Suprapubic skin (tissue), 4 donors: ENCODE measurements around the gene LYRM4. TPM values are rescaled to one million over a fixed set of nuclear protein-coding genes. Genes with fewer than 3 reads are reported as not detected.

ENCODE experiments used
- DNase-seq, 2 donors: peaks; one replicate each; pipeline ENCODE4 v3.0.0-alpha.2; 2019; ENCODE audit warnings: low spot score in 2 of 2
- H3K27ac ChIP-seq: fragments of 200-600 bp; sonication (generic); one replicate; pipeline ENCODE4 v1.5.1; 2019
- H3K27me3 ChIP-seq: fragments of 200-600 bp; sonication (generic); one replicate; pipeline ENCODE4 v1.5.1; 2019
- H3K36me3 ChIP-seq: fragments of 200-600 bp; sonication (generic); one replicate; pipeline ENCODE4 v1.5.1; 2019
- H3K4me1 ChIP-seq: fragments of 200-600 bp; sonication (generic); one replicate; pipeline ENCODE4 v1.5.1; 2019
- H3K4me3 ChIP-seq: fragments of 200-600 bp; sonication (generic); one replicate; pipeline ENCODE4 v1.5.1; 2019; ENCODE audit warnings: mild to moderate bottlenecking
- H3K9me3 ChIP-seq: fragments of 200-600 bp; sonication (generic); one replicate; pipeline ENCODE4 v1.5.1; 2019
- CTCF ChIP-seq, 2 donors: fragments of 200-600 bp in 1 of 2; fragments of 450-650 bp in 1 of 2; sonication (generic) in 1 of 2; IDR thresholded peaks; one replicate each; pipeline ENCODE4 v1.5.1; 2016 to 2019; ENCODE audit warnings: antibody characterized with exemption in 2 of 2, mild to moderate bottlenecking in 1 of 2, moderate library complexity in 1 of 2
- EP300 ChIP-seq: sonication (generic); formaldehyde crosslinking; IDR thresholded peaks from one replicate; pipeline ENCODE4 v1.6.1; 2017; ENCODE audit warnings: antibody characterized with exemption
- POLR2A ChIP-seq, 2 donors: fragments of 450-650 bp; IDR thresholded peaks; one replicate each; pipeline ENCODE4 v1.6.1; 2017; ENCODE audit warnings: antibody characterized with exemption in 2 of 2, mild to moderate bottlenecking in 2 of 2, moderate library complexity in 2 of 2
- POLR2AphosphoS5 ChIP-seq, 3 donors: sonication (generic); formaldehyde crosslinking; IDR thresholded peaks; one replicate each; pipeline ENCODE4 v1.6.1; 2017; ENCODE audit warnings: antibody characterized with exemption in 3 of 3
- WGBS: methylation state at CpG from one replicate; pipeline ENCODE4 v1.1.5; 2018; 5-methylcytosine and 5-hydroxymethylcytosine counted together
- total RNA-seq, 4 donors: library from RNA; depleted of rRNA; stranded (reverse); fragments of >200 nt; gene quantifications; one replicate each; pipeline ENCODE4 v1.1.0, GENCODE V29; 2016

The LYRM4 gene
- 10 to 100 TPM; 16.1 to 37.5 (median 19.6) TPM for total RNA-seq

- no peaks in the 10 kb centered on the region for H3K36me3 ChIP-seq
- H3K27me3 ChIP-seq, result no peaks in the 10 kb centered on the region
- peak within 1 kb of the TSS; percentile 72 for H3K4me3 ChIP-seq
- H3K9me3 ChIP-seq, result no peaks in the 10 kb centered on the region
- H3K4me1 ChIP-seq, result peaks cover 22% of the 10 kb centered on the region
- WGBS, result under 1% methylated on average over 47 of the region's 85 CpGs
- no peak for TF ChIP-seq EP300
- no peak for TF ChIP-seq POLR2A (IDR thresholded peaks at IDR 0.05)
- TF ChIP-seq CTCF (IDR thresholded peaks at IDR 0.05), result peak in 1 of 2 donors; percentile 40
- peak in 1 of 3 donors; percentile 71 for TF ChIP-seq POLR2AphosphoS5 (IDR thresholded peaks at IDR 0.05)
- peak within 1 kb of the TSS; percentile 99 for H3K27ac ChIP-seq
- peak; percentile 89 to 92 for DNase-seq
Measured at GRCh38 chr6:5260661-5261544, at the start of gene LYRM4, which contains the start of gene FARS2. Gene LYRM4, minus strand, starts transcription at chr6:5260950. Its CDS starts 217 bp downstream, at chr6:5260733. Gene FARS2, plus strand, starts transcription at chr6:5261513.

GRCh38 chr6:5308066-5308465 is 47.3 kb upstream of the LYRM4 start:
- DNase-seq, result no peak
- H3K4me3 ChIP-seq, result no peak overlapping the region
- H3K27ac ChIP-seq, result no peak overlapping the region
- 80% methylated on average over 4 of the region's 4 CpGs for WGBS
- H3K36me3 ChIP-seq, result no peaks in the 10 kb centered on the region
- TF ChIP-seq EP300 (no peak), POLR2AphosphoS5 (IDR thresholded peaks at IDR 0.05) (no peak), CTCF (IDR thresholded peaks at IDR 0.05) (no peak), POLR2A (IDR thresholded peaks at IDR 0.05) (no peak)
- no peaks in the 10 kb centered on the region for H3K27me3 ChIP-seq
- H3K4me1 ChIP-seq, result peaks cover 9% of the 10 kb centered on the region
- H3K9me3 ChIP-seq, result no peaks in the 10 kb centered on the region

GRCh38 chr6:5307058-5307457 is 46.3 kb upstream of the LYRM4 start:
- DNase-seq, result no peak
- peaks cover 18% of the 10 kb centered on the region for H3K4me1 ChIP-seq
- no peak for TF ChIP-seq POLR2A (IDR thresholded peaks at IDR 0.05)
- TF ChIP-seq EP300, result no peak
- no peak for TF ChIP-seq POLR2AphosphoS5 (IDR thresholded peaks at IDR 0.05)
- no peak for TF ChIP-seq CTCF (IDR thresholded peaks at IDR 0.05)
- no peak overlapping the region for H3K27ac ChIP-seq
- H3K4me3 ChIP-seq, result no peak overlapping the region
- no peaks in the 10 kb centered on the region for H3K36me3 ChIP-seq
- no peaks in the 10 kb centered on the region for H3K9me3 ChIP-seq
- no peaks in the 10 kb centered on the region for H3K27me3 ChIP-seq

- no peak for DNase-seq
- WGBS, result 71% methylated on average over 5 of the region's 5 CpGs
- Histone ChIP-seq H3K27me3 (no peaks in the 10 kb centered on the region), H3K4me3 (no peak overlapping the region), H3K9me3 (no peaks in the 10 kb centered on the region), H3K4me1 (peaks cover 18% of the 10 kb centered on the region), H3K36me3 (no peaks in the 10 kb centered on the region), H3K27ac (no peak overlapping the region)
- TF ChIP-seq POLR2AphosphoS5 (IDR thresholded peaks at IDR 0.05) (no peak), CTCF (IDR thresholded peaks at IDR 0.05) (no peak), EP300 (no peak)
Measured at GRCh38 chr6:5305968-5306626, 45.3 kb upstream of the LYRM4 start.

GRCh38 chr6:5303682-5304081 is 42.9 kb upstream of the LYRM4 start:
- H3K4me3 ChIP-seq, result no peak overlapping the region
- no peak for DNase-seq
- no peak overlapping the region for H3K27ac ChIP-seq
- 87% methylated on average over 8 of the region's 8 CpGs for WGBS
- TF ChIP-seq EP300 (no peak), CTCF (IDR thresholded peaks at IDR 0.05) (no peak), POLR2AphosphoS5 (IDR thresholded peaks at IDR 0.05) (no peak), POLR2A (IDR thresholded peaks at IDR 0.05) (no peak)
- H3K9me3 ChIP-seq, result no peaks in the 10 kb centered on the region
- H3K36me3 ChIP-seq, result no peaks in the 10 kb centered on the region
- H3K27me3 ChIP-seq, result no peaks in the 10 kb centered on the region
- H3K4me1 ChIP-seq, result peaks cover 18% of the 10 kb centered on the region
